Activated CD4-positive, alpha-beta memory T cell treated with anti-CD3 and anti-CD28 coated beads, Interleukin-2, amount 10 ng/mL, durations not matched to agents 7 days and 5 days (primary cell): Measurements from ENCODE around the gene CEACAM3. TPM values are rescaled to one million over a fixed set of nuclear protein-coding genes. Genes with fewer than 3 reads are reported as not detected.
A peak's percentile ranks its signal among the peaks of the same experiment; 100 is the strongest.
"Not testable (repeated sequence)": the region's sequence is repeated elsewhere in the genome, so short reads cannot be mapped to it uniquely, and the experiment has no call there.

Source experiments
- CTCF ChIA-PET: fragments of 350-600 bp; sonication (Branson Sonifier 250); formaldehyde crosslinking; loops from one replicate; lab custom pipeline; 2021; ENCODE audit warnings: antibody characterized with exemption, inconsistent platforms; lab: Charles Lee
- POLR2A ChIA-PET: fragments of 350-600 bp; sonication (Branson Sonifier 250); formaldehyde crosslinking; loops from one replicate; lab custom pipeline; 2021; ENCODE audit warnings: antibody characterized with exemption; lab: Charles Lee
- DNase-seq: peaks from one replicate; pipeline ENCODE4 v3.0.0-alpha.2; 2020
- H3K27ac Mint-ChIP-seq: one replicate; pipeline ENCODE4 v1.8.0; 2021; ENCODE audit warnings: mild to moderate bottlenecking, mixed read lengths
- H3K27me3 Mint-ChIP-seq: one replicate; pipeline ENCODE4 v1.8.0; 2021; ENCODE audit warnings: mixed read lengths
- H3K36me3 Mint-ChIP-seq: one replicate; pipeline ENCODE4 v1.8.0; 2021; ENCODE audit warnings: low read depth, mixed read lengths
- H3K4me1 Mint-ChIP-seq: one replicate; pipeline ENCODE4 v1.8.0; 2021; ENCODE audit warnings: mixed read lengths
- H3K4me3 Mint-ChIP-seq: one replicate; pipeline ENCODE4 v1.8.0; 2021; ENCODE audit warnings: mild to moderate bottlenecking, mixed read lengths
- H3K9me3 Mint-ChIP-seq: one replicate; pipeline ENCODE4 v1.8.0; 2021; ENCODE audit warnings: mixed read lengths
- total RNA-seq, 2 experiments: library from RNA; stranded (reverse); gene quantifications; one replicate each; pipeline ENCODE4 v1.2.3, GENCODE V29; 2021

The CEACAM3 gene
- not detected for total RNA-seq

DNA sequence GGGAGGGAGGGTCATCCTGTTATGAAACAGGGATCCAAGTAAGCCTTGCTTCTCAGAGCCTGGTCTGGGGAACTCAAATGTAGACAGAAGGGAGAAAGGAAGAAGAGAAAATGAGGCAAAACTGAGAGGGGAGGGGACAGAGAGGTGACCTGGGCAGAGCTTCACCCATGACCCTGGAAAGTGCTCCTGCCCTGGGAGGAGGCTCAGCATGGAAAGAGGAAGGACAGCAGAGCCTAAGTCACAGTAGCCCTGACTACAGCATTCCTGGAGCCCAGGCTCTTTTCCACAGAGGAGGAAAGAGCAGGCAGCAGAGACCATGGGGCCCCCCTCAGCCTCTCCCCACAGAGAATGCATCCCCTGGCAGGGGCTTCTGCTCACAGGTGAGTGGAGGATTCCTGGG is at the start of gene CEACAM3:
TSS of gene CEACAM3 (plus strand) at position 226 of the 400 bp plus-strand sequence. CDS start at position 317, 91 bp downstream.
- ChIA-PET POLR2A (no interaction called here), CTCF (interaction anchor here (0.9 to 6.5 kb wide), 8 partner anchors 11 to 154 kb away, joined by 3 to 76 read pairs (median 10); partner anchors contain the start of gene RPS19)
- Mint-ChIP-seq H3K36me3 (no peaks in the 10 kb centered on the region), H3K4me3 (no peak within 1 kb of the TSS), H3K9me3 (no peaks in the 10 kb centered on the region), H3K27me3 (peaks cover 28% of the 10 kb centered on the region), H3K4me1 (no peaks in the 10 kb centered on the region), H3K27ac (no peak within 1 kb of the TSS)
- DNase-seq: no peak

GRCh38 chr19:41746593-41747227 is 49.7 kb upstream of the CEACAM3 start:
- H3K36me3 Mint-ChIP-seq: no peaks in the 10 kb centered on the region
- peaks cover 57% of the 10 kb centered on the region for H3K27me3 Mint-ChIP-seq
- peak; percentile 48 for DNase-seq
- H3K4me1 Mint-ChIP-seq: no peaks in the 10 kb centered on the region
- no peaks in the 10 kb centered on the region for H3K9me3 Mint-ChIP-seq
- CTCF ChIA-PET: interaction anchor here (1.1 to 3.4 kb wide), 2 partner anchors 40 to 48 kb away, joined by 5 to 13 read pairs; no protein-coding TSS in a partner anchor
- H3K4me3 Mint-ChIP-seq: no peak overlapping the region
- POLR2A ChIA-PET: no interaction called here
- no peak overlapping the region for H3K27ac Mint-ChIP-seq

DNA sequence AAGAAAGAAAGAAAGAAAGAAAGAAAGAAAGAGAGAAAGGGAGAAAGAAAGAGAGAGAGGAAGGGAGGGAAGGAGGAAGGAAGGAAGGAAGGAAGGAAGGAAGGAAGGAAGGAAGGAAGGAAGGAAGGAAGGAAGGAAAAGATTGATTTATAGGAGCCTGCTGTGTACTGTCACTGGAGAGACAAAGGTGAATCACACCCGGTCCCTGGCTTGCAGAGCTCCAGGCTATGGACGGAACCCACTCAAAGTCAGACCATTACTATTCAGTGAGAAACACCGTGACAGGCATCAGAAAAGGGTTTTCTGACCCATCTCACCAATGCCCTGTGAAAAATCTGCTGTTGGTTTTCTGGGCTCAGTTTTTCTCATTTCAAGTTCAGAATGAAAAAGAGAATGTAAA is 48.4 kb upstream of the CEACAM3 start:
- no peak overlapping the region for H3K27ac Mint-ChIP-seq
- H3K9me3 Mint-ChIP-seq: no peaks in the 10 kb centered on the region
- no peaks in the 10 kb centered on the region for H3K4me1 Mint-ChIP-seq
- H3K4me3 Mint-ChIP-seq: no peak overlapping the region
- POLR2A ChIA-PET: no interaction called here
- CTCF ChIA-PET: interaction anchor here (3.4 kb wide), 1 partner anchor 41 kb away, joined by 13 read pairs; no protein-coding TSS in a partner anchor
- peaks cover 64% of the 10 kb centered on the region for H3K27me3 Mint-ChIP-seq
- no peaks in the 10 kb centered on the region for H3K36me3 Mint-ChIP-seq
- DNase-seq: no peak

DNA sequence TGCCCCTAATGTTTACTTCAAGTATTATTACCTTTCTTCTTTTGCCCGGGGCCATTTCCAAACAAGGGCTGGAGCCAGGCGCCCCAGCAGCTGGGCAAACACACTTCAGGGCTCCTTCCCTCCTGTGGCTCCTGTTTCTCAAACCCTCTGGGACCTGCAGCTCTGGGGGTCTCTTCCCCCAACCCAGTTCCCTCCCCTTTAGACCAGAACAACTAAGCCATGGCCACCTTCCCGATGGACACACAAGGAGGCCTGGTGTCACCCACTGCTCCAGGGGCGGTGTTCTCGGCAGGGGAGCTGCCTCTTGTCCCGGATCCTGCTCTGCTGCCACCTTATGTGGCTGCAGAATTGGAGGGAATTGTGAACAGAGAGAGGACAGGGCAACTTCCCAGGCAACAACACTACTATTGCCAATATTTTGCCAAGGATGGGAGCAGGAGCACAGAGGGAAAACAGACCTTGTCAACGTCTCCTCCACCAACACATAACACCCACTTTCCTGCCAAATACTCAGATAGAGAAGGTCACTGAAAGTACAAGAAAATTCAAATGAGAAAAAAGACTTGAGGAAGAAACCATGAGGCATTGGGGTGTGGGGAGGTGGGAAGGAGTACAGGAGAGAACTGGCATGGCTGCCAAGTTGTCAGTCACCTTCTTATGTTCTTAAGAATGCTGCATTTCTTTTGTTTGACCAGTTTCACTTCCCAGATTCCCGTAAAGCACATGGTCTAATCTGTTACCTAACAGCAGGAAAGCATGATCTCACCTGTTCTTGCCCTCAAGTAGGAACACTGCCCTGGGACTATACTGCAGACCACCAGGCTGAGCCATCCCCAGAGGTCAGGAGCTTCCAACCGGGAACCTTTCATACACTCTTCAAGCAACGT is 45.9 kb upstream of the CEACAM3 start:
- H3K36me3 Mint-ChIP-seq, POLR2A ChIA-PET, H3K27ac Mint-ChIP-seq, H3K4me1 Mint-ChIP-seq, H3K4me3 Mint-ChIP-seq, DNase-seq, H3K9me3 Mint-ChIP-seq: not testable (repeated sequence)
- CTCF ChIA-PET: interaction anchor here (0.7 to 5.2 kb wide), 4 partner anchors 34 to 264 kb away, joined by 3 to 139 read pairs (median 45); partner anchors contain the start of gene CEACAM3
- H3K27me3 Mint-ChIP-seq: peaks cover 54% of the 10 kb centered on the region

- Mint-ChIP-seq H3K36me3 (no peaks in the 10 kb centered on the region), H3K4me3 (no peak overlapping the region), H3K27ac (no peak overlapping the region), H3K4me1 (peaks cover 3% of the 10 kb centered on the region), H3K9me3 (no peaks in the 10 kb centered on the region), H3K27me3 (peaks cover 42% of the 10 kb centered on the region)
- ChIA-PET POLR2A (interaction anchor here (1.2 kb wide), 1 partner anchor 32 kb away, joined by 8 read pairs; no protein-coding TSS in a partner anchor), CTCF (interaction anchor here (0.6 to 5.7 kb wide), 44 partner anchors 8 to 1917 kb away, joined by 3 to 139 read pairs (median 4); partner anchors contain the start of gene CEACAM3)
- peak; percentile 72 for DNase-seq
These were observed 43.2 kb upstream of the CEACAM3 start for GRCh38 chr19:41753159-41753558.

DNA sequence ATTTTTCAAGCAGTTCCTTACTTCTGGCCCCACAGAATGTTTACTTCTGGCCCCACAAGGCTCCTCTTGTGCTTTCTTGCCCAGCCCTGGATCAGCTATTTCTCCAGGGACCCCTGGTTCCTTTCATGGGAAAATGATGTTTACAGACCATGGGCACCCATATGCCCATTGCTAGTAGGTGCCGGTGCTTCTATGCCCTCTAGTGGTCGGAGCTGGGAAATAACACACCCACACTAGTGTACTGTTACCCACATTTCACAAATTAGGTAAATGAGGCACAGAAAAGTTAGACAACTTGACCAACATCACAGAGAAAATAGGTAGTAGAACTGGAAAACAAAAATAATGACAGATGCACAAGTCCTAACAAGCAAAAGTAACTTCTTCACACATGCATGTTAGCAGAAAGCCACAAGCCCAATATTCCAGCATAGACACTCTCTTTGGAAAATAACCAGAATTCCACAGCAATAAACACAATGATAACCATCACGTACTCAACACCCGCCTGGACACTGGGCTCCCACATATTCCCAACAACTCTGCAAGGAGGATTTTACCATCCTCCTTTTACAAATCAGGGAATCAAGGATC is 42.4 kb upstream of the CEACAM3 start:
- no peak overlapping the region for H3K27ac Mint-ChIP-seq
- CTCF ChIA-PET: interaction anchor here (0.8 to 5.7 kb wide), 32 partner anchors 9 to 935 kb away, joined by 3 to 139 read pairs (median 5); partner anchors contain the start of gene CEACAM3
- H3K36me3 Mint-ChIP-seq: no peaks in the 10 kb centered on the region

DNA sequence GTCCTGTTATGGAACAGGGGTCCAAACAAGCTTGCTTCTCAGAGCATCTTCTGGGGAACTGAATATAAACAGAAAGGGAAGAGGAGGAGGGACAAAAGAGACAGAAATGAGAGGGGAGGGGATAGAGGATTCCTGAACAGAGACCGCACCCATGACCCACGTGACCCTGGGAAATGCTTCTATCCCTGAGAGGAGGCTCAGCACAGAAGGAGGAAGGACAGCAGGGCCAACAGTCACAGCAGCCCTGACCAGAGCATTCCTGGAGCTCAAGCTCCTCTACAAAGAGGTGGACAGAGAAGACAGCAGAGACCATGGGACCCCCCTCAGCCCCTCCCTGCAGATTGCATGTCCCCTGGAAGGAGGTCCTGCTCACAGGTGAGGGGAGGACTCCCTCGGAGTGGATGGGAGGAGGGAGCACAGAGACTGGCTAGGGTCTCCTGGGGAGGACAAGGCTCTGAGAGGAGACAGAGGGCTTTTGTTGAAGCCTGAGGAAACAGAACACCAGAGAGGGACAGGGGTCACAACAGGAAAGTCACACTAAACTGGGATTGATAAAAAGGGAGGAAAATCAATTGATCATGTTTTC is 41.0 kb upstream of the CEACAM3 start, which contains the start of gene CEACAM6:
TSS of gene CEACAM6 (plus strand) at position 203 of the 586 bp plus-strand sequence. CDS start at position 312, 109 bp downstream.
- Mint-ChIP-seq H3K9me3 (no peaks in the 10 kb centered on the region), H3K4me1 (peaks cover 3% of the 10 kb centered on the region), H3K4me3 (no peak within 1 kb of the TSS), H3K27ac (no peak within 1 kb of the TSS), H3K36me3 (no peaks in the 10 kb centered on the region), H3K27me3 (peaks cover 42% of the 10 kb centered on the region)
- ChIA-PET CTCF (interaction anchor here (0.8 to 5.7 kb wide), 6 partner anchors 12 to 49 kb away, joined by 3 to 139 read pairs (median 24); no protein-coding TSS in a partner anchor), POLR2A (no interaction called here)
- no peak for DNase-seq

More for the DNA sequence above, 42.4 kb upstream of the CEACAM3 start:
- peak; percentile 71 for DNase-seq
- peaks cover 35% of the 10 kb centered on the region for H3K27me3 Mint-ChIP-seq
- no peaks in the 10 kb centered on the region for H3K9me3 Mint-ChIP-seq
- H3K4me1 Mint-ChIP-seq: peaks cover 3% of the 10 kb centered on the region
- H3K4me3 Mint-ChIP-seq: no peak overlapping the region
- POLR2A ChIA-PET: no interaction called here

- peaks cover 50% of the 10 kb centered on the region for H3K27me3 Mint-ChIP-seq
- H3K9me3 Mint-ChIP-seq: no peaks in the 10 kb centered on the region
- H3K36me3 Mint-ChIP-seq: no peaks in the 10 kb centered on the region
- no peak for DNase-seq
- no peak overlapping the region for H3K27ac Mint-ChIP-seq
- CTCF ChIA-PET: interaction anchor here (0.9 kb wide), 1 partner anchor 11 kb away, joined by 4 read pairs; no protein-coding TSS in a partner anchor
- H3K4me1 Mint-ChIP-seq: peaks cover under 1% of the 10 kb centered on the region
- H3K4me3 Mint-ChIP-seq: no peak overlapping the region
- POLR2A ChIA-PET: no interaction called here
These were observed 37.5 kb upstream of the CEACAM3 start for GRCh38 chr19:41758846-41759245.

DNA sequence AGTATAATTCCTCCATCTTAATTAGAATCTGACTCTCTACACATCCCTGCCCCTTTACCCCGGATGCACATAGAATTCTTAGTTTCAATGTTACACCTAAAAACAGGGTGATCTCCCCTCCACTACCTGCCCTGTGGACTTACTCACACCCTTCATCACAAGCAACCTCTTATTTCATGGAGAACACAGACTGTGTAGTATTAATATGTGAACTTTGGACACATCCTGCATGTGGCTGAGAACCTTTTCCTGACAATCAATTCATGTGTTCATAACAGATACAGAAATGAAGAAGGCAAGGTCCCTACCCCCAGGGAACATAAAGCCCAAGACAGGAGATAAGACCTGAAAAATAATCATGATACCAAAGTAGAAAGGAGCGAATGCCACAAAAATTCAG is 29.3 kb upstream of the CEACAM3 start:
- POLR2A ChIA-PET: no interaction called here
- Mint-ChIP-seq H3K4me3 (no peak overlapping the region), H3K27me3 (peaks cover 57% of the 10 kb centered on the region), H3K27ac (no peak overlapping the region), H3K9me3 (no peaks in the 10 kb centered on the region), H3K4me1 (peaks cover 1% of the 10 kb centered on the region), H3K36me3 (no peaks in the 10 kb centered on the region)
- DNase-seq: no peak
- CTCF ChIA-PET: interaction anchor here (0.9 to 1.8 kb wide), 3 partner anchors 12 to 15 kb away, joined by 3 to 9 read pairs (median 3); no protein-coding TSS in a partner anchor

DNA sequence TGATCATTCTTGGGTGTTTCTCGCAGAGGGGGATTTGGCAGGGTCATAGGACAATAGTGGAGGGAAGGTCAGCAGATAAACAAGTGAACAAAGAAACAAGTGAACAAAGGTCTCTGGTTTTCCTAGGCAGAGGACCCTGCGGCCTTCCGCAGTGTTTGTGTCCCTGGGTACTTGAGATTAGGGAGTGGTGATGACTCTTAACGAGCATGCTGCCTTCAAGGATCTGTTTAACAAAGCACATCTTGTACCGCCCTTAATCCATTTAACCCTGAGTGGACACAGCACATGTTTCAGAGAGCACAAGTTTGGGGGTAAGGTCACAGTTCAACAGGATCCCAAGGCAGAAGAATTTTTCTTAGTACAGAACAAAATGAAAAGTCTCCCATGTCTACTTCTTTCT is 28.3 kb upstream of the CEACAM3 start:
- not testable (repeated sequence) for H3K36me3 Mint-ChIP-seq
- H3K27me3 Mint-ChIP-seq: peaks cover 56% of the 10 kb centered on the region

DNA sequence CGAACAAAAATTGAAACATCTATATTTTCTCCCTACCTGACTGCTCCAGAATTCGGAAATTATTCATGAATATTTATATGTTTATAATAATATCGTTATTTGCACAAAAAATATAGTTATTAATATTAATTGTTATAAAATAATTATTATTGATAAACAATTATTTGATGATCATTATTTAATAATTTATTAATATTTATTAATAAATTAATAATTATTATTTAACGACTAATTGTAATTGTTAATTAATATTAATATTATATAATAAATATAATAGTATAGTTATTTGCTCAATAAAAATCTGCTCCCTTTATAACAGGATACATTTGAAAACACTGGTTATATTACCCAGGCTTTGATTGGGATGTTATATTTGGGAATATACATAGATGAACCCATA is 26.8 kb upstream of the CEACAM3 start:
- no peaks in the 10 kb centered on the region for H3K9me3 Mint-ChIP-seq
- no peak overlapping the region for H3K4me3 Mint-ChIP-seq
- H3K36me3 Mint-ChIP-seq: no peaks in the 10 kb centered on the region
- ChIA-PET POLR2A (no interaction called here), CTCF (interaction anchor here (1.1 to 2.5 kb wide), 3 partner anchors 16 to 265 kb away, joined by 5 to 9 read pairs (median 5); no protein-coding TSS in a partner anchor)
- peaks cover 18% of the 10 kb centered on the region for H3K4me1 Mint-ChIP-seq
- no peak for DNase-seq
- peaks cover 59% of the 10 kb centered on the region for H3K27me3 Mint-ChIP-seq
- H3K27ac Mint-ChIP-seq: no peak overlapping the region

More for the DNA sequence above, 28.3 kb upstream of the CEACAM3 start:
- H3K27ac Mint-ChIP-seq, H3K4me1 Mint-ChIP-seq, H3K4me3 Mint-ChIP-seq, DNase-seq, H3K9me3 Mint-ChIP-seq, POLR2A ChIA-PET: not testable (repeated sequence)
- CTCF ChIA-PET: interaction anchor here (0.9 to 1.8 kb wide), 3 partner anchors 13 to 16 kb away, joined by 3 to 9 read pairs (median 3); no protein-coding TSS in a partner anchor

- ChIA-PET POLR2A (interaction anchor here (1.0 kb wide), 1 partner anchor 88 kb away, joined by 4 read pairs; the partner anchor contains the start of gene RPS19), CTCF (interaction anchor here (1.1 to 7.5 kb wide), 4 partner anchors 13 to 23 kb away, joined by 3 to 69 read pairs (median 7); partner anchors contain the start of gene CEACAM6)
- Mint-ChIP-seq H3K36me3 (no peaks in the 10 kb centered on the region), H3K4me1 (peaks cover 27% of the 10 kb centered on the region), H3K9me3 (no peaks in the 10 kb centered on the region), H3K4me3 (no peak overlapping the region), H3K27ac (no peak overlapping the region), H3K27me3 (peaks cover 56% of the 10 kb centered on the region)
- no peak for DNase-seq
These were observed 25.0 kb upstream of the CEACAM3 start for GRCh38 chr19:41771410-41771809.
